HepG2 (cell line): ENCODE measurements around the gene AP1AR. TPM values are rescaled to one million over a fixed set of nuclear protein-coding genes. Genes with fewer than 3 reads are reported as not detected.

ENCODE experiments used
- ATAC-seq: fragments of 200-7000 bp; cut with Tn5 transposase; 3 replicates; pipeline ENCODE4 v1.9.1; 2020; ENCODE audit warnings: mild to moderate bottlenecking, moderate library complexity
- BruUV-seq: library from RNA; stranded (reverse); fragments of 400-500 nt; replicated peaks from 2 replicates; lab custom pipeline; 2021; lab: Mats Ljungman, UMichigan
- CTCF ChIA-PET: fragments of 300-600 bp; formaldehyde crosslinking; extraction: SDS; loops from one replicate; lab custom pipeline; 2021; ENCODE audit warnings: low total read pairs, inconsistent platforms, low intra/inter-chr PET ratio; lab: Yijun Ruan, JAX
- POLR2A ChIA-PET: fragments of 350-600 bp; sonication (Branson Sonifier 250); formaldehyde crosslinking; loops from one replicate; lab custom pipeline; 2020; ENCODE audit warnings: antibody characterized with exemption, inconsistent platforms; lab: Yijun Ruan, JAX
- DNase-seq: peaks from one replicate; pipeline ENCODE4 v3.0.0-alpha.2; 2015; ENCODE audit warnings: low spot score
- FAIRE-seq: peaks from 3 replicates; lab custom pipeline; 2011; peaks lifted over from hg19 to GRCh38; lab: Jason Lieb, UNC
- H2AFZ ChIP-seq: one replicate; pipeline ENCODE4 v1.6.1; 2011; ENCODE audit warnings: low read length, inconsistent platforms
- H3K27ac ChIP-seq: fragments of 300-600 bp; 3 replicates; pipeline ENCODE4 v1.8.0; 2011; ENCODE audit warnings: mixed run types, mild to moderate bottlenecking, mixed read lengths, low read length, inconsistent platforms; ENCODE audit not compliant: insufficient read depth; ENCODE audit errors: extremely low read length
- H3K27me3 ChIP-seq, 2 experiments: fragments of 200-600 bp in 1 of 2; 2 replicates in 1 of 2; 3 replicates in 1 of 2; pipeline versions ENCODE4 v1.6.0 to v1.8.0; 2011; ENCODE audit warnings: low read length in 2 of 2, mild to moderate bottlenecking in 2 of 2, moderate library complexity in 2 of 2, inconsistent platforms in 1 of 2; ENCODE audit not compliant: insufficient read depth in 2 of 2, control insufficient read depth in 1 of 2
- H3K36me3 ChIP-seq, 2 experiments: fragments of 200-600 bp in 1 of 2; replicated peaks in 1 of 2; 2 replicates in 1 of 2; 3 replicates in 1 of 2; pipeline versions ENCODE4 v1.5.1 to v1.8.0; 2011; ENCODE audit warnings: low read length in 2 of 2, inconsistent platforms in 1 of 2; ENCODE audit not compliant: insufficient read depth in 2 of 2, control insufficient read depth in 1 of 2
- H3K4me1 ChIP-seq: 2 replicates; pipeline ENCODE4 v1.5.1; 2012; ENCODE audit warnings: low read length, inconsistent platforms; ENCODE audit not compliant: insufficient read depth
- H3K4me2 ChIP-seq: 2 replicates; pipeline ENCODE4 v1.6.0; 2011; ENCODE audit warnings: low read depth, low read length, inconsistent platforms
- H3K4me3 ChIP-seq, 3 experiments: fragments of 200-600 bp in 1 of 3; sonication (generic), shearing (Covaris generic) in 1 of 3; replicated peaks in 1 of 3; 2 replicates each; pipeline ENCODE4 v1.5.1; 2011 to 2016; ENCODE audit warnings: low read length in 3 of 3, inconsistent platforms in 2 of 3, low read depth in 2 of 3, mild to moderate bottlenecking in 2 of 3, control low read depth in 1 of 3, mixed read lengths in 1 of 3; ENCODE audit not compliant: insufficient read depth in 1 of 3
- H3K79me2 ChIP-seq: one replicate; pipeline ENCODE4 v1.6.1; 2011; ENCODE audit warnings: low read length, inconsistent platforms; ENCODE audit not compliant: insufficient read depth
- H3K9ac ChIP-seq: 2 replicates; pipeline ENCODE4 v1.6.0; 2011; ENCODE audit warnings: mild to moderate bottlenecking, low read depth, low read length, inconsistent platforms; ENCODE audit not compliant: insufficient read depth
- H3K9me3 ChIP-seq: 2 replicates; pipeline ENCODE4 v1.5.1; 2012; ENCODE audit warnings: mild to moderate bottlenecking, low read length
- H4K20me1 ChIP-seq: 2 replicates; pipeline ENCODE4 v1.6.0; 2011; ENCODE audit warnings: inconsistent platforms, mild to moderate bottlenecking, low read length, moderate library complexity; ENCODE audit not compliant: insufficient read depth
- NFE2 ChIP-seq: sonication (generic); formaldehyde crosslinking; IDR thresholded peaks from 2 replicates; pipeline ENCODE4 v1.4.0; 2020; ENCODE audit warnings: missing genetic modification reagents
- TCF12 ChIP-seq, 2 experiments: fragments of 450-650 bp in 1 of 2; sonication (generic) in 1 of 2; formaldehyde crosslinking in 1 of 2; IDR thresholded peaks; 2 replicates each; pipeline versions ENCODE4 v1.6.1 to v1.8.0; 2017 to 2022; ENCODE audit warnings: antibody characterized with exemption in 1 of 2, mild to moderate bottlenecking in 1 of 2, missing genetic modification reagents in 1 of 2, moderate library complexity in 1 of 2
- ZBTB37 ChIP-seq: sonication (generic); formaldehyde crosslinking; IDR thresholded peaks from 2 replicates; pipeline ENCODE4 v1.4.0; 2020; ENCODE audit warnings: mild to moderate bottlenecking, missing genetic modification reagents
- ZFP1 ChIP-seq: IDR thresholded peaks from 2 replicates; pipeline ENCODE4 v1.6.1; 2016
- WGBS: methylation state at CpG from one replicate; pipeline ENCODE4 v1.1.6; 2017; ENCODE audit warnings: low lambda C conversion rate; 5-methylcytosine and 5-hydroxymethylcytosine counted together
- in situ Hi-C: cut with HindIII; loops from 2 replicates; pipeline ENCODE4 v1.10.0; 2017; ENCODE audit warnings: low pct_unique_long_range_greater_than_20kb; ENCODE audit not compliant: extremely low pct_ligation_motif_present
- intact Hi-C: fragments of 100-400 bp; cut with micrococcal nuclease; formaldehyde crosslinking; loops from one replicate; pipeline ENCODE4 v1.10.0; 2022; ENCODE audit not compliant: unreplicated experiment
- polyA plus RNA-seq, 8 experiments: library from polyadenylated mRNA; depleted of rRNA in 3 of 8; stranded (reverse) in 7 of 8; unstranded in 1 of 8; fragments of >200 nt; fragmentation: Illumina TruSeq in 4 of 8; extraction: Trizol in 4 of 8; gene quantifications; 2 replicates each; pipeline versions ENCODE4 v1.2.1 to v1.2.3, GENCODE V29; 2011 to 2016; ENCODE audit warnings: low read depth in 4 of 8, missing spikeins in 1 of 8, mixed read lengths in 1 of 8; ENCODE audit not compliant: insufficient read depth in 1 of 8
- total RNA-seq, 5 experiments: library from RNA; depleted of rRNA; stranded (reverse); fragments of >200 nt; fragmentation: Illumina TruSeq; extraction: Trizol; gene quantifications; 2 replicates each; pipeline ENCODE4 v1.2.3, GENCODE V29; 2016; ENCODE audit warnings: low read depth in 1 of 5
- TF ChIP-seq, protein P1 (sequence below): sonication (generic); formaldehyde crosslinking; IDR thresholded peaks from 2 replicates; pipeline ENCODE4 v1.8.0; 2022; ENCODE audit warnings: low read depth, missing genetic modification reagents
- TF ChIP-seq, protein P2 (sequence below): sonication (generic); formaldehyde crosslinking; IDR thresholded peaks from 2 replicates; pipeline ENCODE4 v1.9.0; 2021; ENCODE audit warnings: mild to moderate bottlenecking, missing genetic modification reagents

Gene AP1AR
- total and polyA plus RNA-seq, 2 of the 13 experiments (the other 11 are each of a cell fraction or from before 2014, with no cell fraction given) = 24.9 to 39.9 TPM

DNA sequence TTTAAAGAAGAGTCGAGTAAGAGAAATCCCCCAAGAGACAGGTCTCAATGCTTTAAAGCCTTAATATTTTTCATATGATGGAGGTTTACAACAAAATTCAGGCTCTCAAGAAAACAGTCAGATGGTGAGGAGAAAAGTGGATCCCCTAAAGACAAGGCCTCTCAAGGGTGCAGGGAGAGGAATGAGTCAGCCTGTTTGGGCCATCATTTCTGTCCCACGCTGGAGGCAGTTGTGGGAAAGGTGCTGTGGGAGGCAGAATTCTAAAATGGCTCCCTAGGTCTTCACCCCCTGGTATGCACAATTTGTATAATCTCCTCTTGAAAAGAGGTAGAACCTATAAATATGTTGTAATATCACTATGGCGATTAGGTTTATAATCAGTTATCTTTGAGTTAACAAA lies 58.8 kb downstream of the AP1AR start (continued):
- TF ChIP-seq ZFP1 (no peak), NFE2 (CRISPR knock-in tag) (no peak), TCF12 (IDR thresholded peaks at IDR 0.05) (no peak), TCF12 (CRISPR knock-in tag; IDR thresholded peaks at IDR 0.05) (no peak)
- TF ChIP-seq, protein P1, sequence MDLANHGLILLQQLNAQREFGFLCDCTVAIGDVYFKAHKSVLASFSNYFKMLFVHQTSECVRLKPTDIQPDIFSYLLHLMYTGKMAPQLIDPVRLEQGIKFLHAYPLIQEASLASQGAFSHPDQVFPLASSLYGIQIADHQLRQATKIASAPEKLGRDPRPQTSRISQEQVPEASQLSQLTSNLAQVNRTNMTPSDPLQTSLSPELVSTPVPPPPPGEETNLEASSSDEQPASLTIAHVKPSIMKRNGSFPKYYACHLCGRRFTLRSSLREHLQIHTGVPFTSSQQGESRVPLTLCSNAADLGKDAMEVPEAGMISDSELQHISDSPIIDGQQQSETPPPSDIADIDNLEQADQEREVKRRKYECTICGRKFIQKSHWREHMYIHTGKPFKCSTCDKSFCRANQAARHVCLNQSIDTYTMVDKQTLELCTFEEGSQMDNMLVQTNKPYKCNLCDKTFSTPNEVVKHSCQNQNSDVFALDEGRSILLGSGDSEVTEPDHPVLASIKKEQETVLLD (CRISPR knock-in tag) = no peak

GRCh38 chr4:112296949-112297880 lies 65.6 kb downstream of the AP1AR start, which contains the start of gene ALPK1:
Gene ALPK1 (plus strand): TSS chr4:112297369.
- CTCF ChIA-PET = no interaction called here
- BruUV-seq = no TSS peak
- H2AFZ ChIP-seq = peak within 1 kb of the TSS; percentile 60
- POLR2A ChIA-PET = interaction anchor here (1.4 to 1.6 kb wide), 2 partner anchors 12 to 66 kb away, joined by 4 to 11 read pairs; partner anchors contain the start of genes AP1AR and TIFA
- no peak for FAIRE-seq
- peak within 1 kb of the TSS; percentile 55 for H3K4me2 ChIP-seq
- WGBS = 2% methylated on average over 4 of the region's 4 CpGs
- no peaks in the 10 kb centered on the region for H3K36me3 ChIP-seq
- H3K27me3 ChIP-seq = no peaks in the 10 kb centered on the region
- no peaks in the 10 kb centered on the region for H4K20me1 ChIP-seq
- no peaks in the 10 kb centered on the region for H3K79me2 ChIP-seq
- peaks cover 16% of the 10 kb centered on the region for H3K4me1 ChIP-seq
- peak within 1 kb of the TSS; percentile 26 to 48 (median 38); a peak in 5 of 6 replicates for H3K4me3 ChIP-seq
- ATAC-seq = peak; percentile 62
- H3K27ac ChIP-seq = no peak within 1 kb of the TSS
- no peak within 1 kb of the TSS for H3K9ac ChIP-seq
- no peaks in the 10 kb centered on the region for H3K9me3 ChIP-seq
- in situ Hi-C loops (no loop called here), intact Hi-C loops (no loop called here)
- peak; percentile 33 for DNase-seq
- no peak for TF ChIP-seq ZBTB37 (CRISPR knock-in tag)
- TF ChIP-seq, protein P2, sequence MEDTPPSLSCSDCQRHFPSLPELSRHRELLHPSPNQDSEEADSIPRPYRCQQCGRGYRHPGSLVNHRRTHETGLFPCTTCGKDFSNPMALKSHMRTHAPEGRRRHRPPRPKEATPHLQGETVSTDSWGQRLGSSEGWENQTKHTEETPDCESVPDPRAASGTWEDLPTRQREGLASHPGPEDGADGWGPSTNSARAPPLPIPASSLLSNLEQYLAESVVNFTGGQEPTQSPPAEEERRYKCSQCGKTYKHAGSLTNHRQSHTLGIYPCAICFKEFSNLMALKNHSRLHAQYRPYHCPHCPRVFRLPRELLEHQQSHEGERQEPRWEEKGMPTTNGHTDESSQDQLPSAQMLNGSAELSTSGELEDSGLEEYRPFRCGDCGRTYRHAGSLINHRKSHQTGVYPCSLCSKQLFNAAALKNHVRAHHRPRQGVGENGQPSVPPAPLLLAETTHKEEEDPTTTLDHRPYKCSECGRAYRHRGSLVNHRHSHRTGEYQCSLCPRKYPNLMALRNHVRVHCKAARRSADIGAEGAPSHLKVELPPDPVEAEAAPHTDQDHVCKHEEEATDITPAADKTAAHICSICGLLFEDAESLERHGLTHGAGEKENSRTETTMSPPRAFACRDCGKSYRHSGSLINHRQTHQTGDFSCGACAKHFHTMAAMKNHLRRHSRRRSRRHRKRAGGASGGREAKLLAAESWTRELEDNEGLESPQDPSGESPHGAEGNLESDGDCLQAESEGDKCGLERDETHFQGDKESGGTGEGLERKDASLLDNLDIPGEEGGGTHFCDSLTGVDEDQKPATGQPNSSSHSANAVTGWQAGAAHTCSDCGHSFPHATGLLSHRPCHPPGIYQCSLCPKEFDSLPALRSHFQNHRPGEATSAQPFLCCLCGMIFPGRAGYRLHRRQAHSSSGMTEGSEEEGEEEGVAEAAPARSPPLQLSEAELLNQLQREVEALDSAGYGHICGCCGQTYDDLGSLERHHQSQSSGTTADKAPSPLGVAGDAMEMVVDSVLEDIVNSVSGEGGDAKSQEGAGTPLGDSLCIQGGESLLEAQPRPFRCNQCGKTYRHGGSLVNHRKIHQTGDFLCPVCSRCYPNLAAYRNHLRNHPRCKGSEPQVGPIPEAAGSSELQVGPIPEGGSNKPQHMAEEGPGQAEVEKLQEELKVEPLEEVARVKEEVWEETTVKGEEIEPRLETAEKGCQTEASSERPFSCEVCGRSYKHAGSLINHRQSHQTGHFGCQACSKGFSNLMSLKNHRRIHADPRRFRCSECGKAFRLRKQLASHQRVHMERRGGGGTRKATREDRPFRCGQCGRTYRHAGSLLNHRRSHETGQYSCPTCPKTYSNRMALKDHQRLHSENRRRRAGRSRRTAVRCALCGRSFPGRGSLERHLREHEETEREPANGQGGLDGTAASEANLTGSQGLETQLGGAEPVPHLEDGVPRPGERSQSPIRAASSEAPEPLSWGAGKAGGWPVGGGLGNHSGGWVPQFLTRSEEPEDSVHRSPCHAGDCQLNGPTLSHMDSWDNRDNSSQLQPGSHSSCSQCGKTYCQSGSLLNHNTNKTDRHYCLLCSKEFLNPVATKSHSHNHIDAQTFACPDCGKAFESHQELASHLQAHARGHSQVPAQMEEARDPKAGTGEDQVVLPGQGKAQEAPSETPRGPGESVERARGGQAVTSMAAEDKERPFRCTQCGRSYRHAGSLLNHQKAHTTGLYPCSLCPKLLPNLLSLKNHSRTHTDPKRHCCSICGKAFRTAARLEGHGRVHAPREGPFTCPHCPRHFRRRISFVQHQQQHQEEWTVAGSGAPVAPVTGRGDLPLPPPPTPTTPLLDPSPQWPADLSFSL = no peak
